ENCODE data around the gene ZNF148.

The ZNF148 gene

GRCh38 chr3:125278155-125278554 is 97.0 kb downstream of the ZNF148 start:
- TF ChIP-seq GABPA (IDR thresholded peaks at IDR 0.05; ENCODE audit: low read depth) (no peak), REST (IDR thresholded peaks at IDR 0.05; ENCODE audit: insufficient replicate concordance, low read depth) (no peak), POLR2AphosphoS5 (IDR thresholded peaks at IDR 0.05; ENCODE audit: low read depth) (no peak), SPI1 (IDR thresholded peaks at IDR 0.05; ENCODE audit: borderline replicate concordance, low read depth) (no peak), CTCF (IDR thresholded peaks at IDR 0.05; ENCODE audit: insufficient read depth, low read length) (no peak)
- Histone ChIP-seq H3K27ac (replicated peaks) (no peak overlapping the region), H3K4me3 (replicated peaks; ENCODE audit: insufficient read depth, low read length) (no peak overlapping the region), H3K27me3 (ENCODE audit: insufficient read depth, poor library complexity, severe bottlenecking) (no peaks in the 10 kb centered on the region)
- DNase-seq (ENCODE audit: low read depth in 1 of 2, low spot score in 1 of 2), result no peak

- no peaks in the 10 kb centered on the region for H3K27me3 ChIP-seq (ENCODE audit: insufficient read depth, poor library complexity, severe bottlenecking)
- TF ChIP-seq POLR2AphosphoS5 (IDR thresholded peaks at IDR 0.05; ENCODE audit: low read depth) (no peak), GABPA (IDR thresholded peaks at IDR 0.05; ENCODE audit: low read depth) (no peak), CTCF (IDR thresholded peaks at IDR 0.05; ENCODE audit: insufficient read depth, low read length) (no peak), SPI1 (IDR thresholded peaks at IDR 0.05; ENCODE audit: borderline replicate concordance, low read depth) (no peak)
- no peak overlapping the region for H3K4me3 ChIP-seq (replicated peaks; ENCODE audit: insufficient read depth, low read length)
- H3K27ac ChIP-seq (replicated peaks), result no peak overlapping the region
- no peak for DNase-seq (ENCODE audit: low read depth in 1 of 2, low spot score in 1 of 2)
Measured at GRCh38 chr3:125271127-125271526, 104.0 kb downstream of the ZNF148 start.

- TF ChIP-seq CTCF (IDR thresholded peaks at IDR 0.05; ENCODE audit: insufficient read depth, low read length), result no peak
- no peak for TF ChIP-seq SPI1 (IDR thresholded peaks at IDR 0.05; ENCODE audit: borderline replicate concordance, low read depth)
- no peak for TF ChIP-seq REST (IDR thresholded peaks at IDR 0.05; ENCODE audit: insufficient replicate concordance, low read depth)
- no peak for TF ChIP-seq GABPA (IDR thresholded peaks at IDR 0.05; ENCODE audit: low read depth)
- no peak for TF ChIP-seq POLR2AphosphoS5 (IDR thresholded peaks at IDR 0.05; ENCODE audit: low read depth)
- no peak overlapping the region for H3K4me3 ChIP-seq (replicated peaks; ENCODE audit: insufficient read depth, low read length)
- H3K27me3 ChIP-seq (ENCODE audit: insufficient read depth, poor library complexity, severe bottlenecking), result no peaks in the 10 kb centered on the region
- DNase-seq (ENCODE audit: low read depth in 1 of 2, low spot score in 1 of 2), result no peak
- H3K27ac ChIP-seq (replicated peaks), result no peak overlapping the region
Measured at GRCh38 chr3:125267460-125267859, 107.7 kb downstream of the ZNF148 start.

GRCh38 chr3:125266971-125267370 is 108.2 kb downstream of the ZNF148 start:
- Histone ChIP-seq H3K4me3 (replicated peaks; ENCODE audit: insufficient read depth, low read length) (no peak overlapping the region), H3K27ac (replicated peaks) (no peak overlapping the region), H3K27me3 (ENCODE audit: insufficient read depth, poor library complexity, severe bottlenecking) (no peaks in the 10 kb centered on the region)
- DNase-seq (ENCODE audit: low read depth in 1 of 2, low spot score in 1 of 2), result no peak
- TF ChIP-seq GABPA (IDR thresholded peaks at IDR 0.05; ENCODE audit: low read depth) (no peak), CTCF (IDR thresholded peaks at IDR 0.05; ENCODE audit: insufficient read depth, low read length) (no peak), POLR2AphosphoS5 (IDR thresholded peaks at IDR 0.05; ENCODE audit: low read depth) (no peak), SPI1 (IDR thresholded peaks at IDR 0.05; ENCODE audit: borderline replicate concordance, low read depth) (no peak), REST (IDR thresholded peaks at IDR 0.05; ENCODE audit: insufficient replicate concordance, low read depth) (no peak)
